Loucy (cell line): ENCODE data around the gene PHPT1.

Experiments
- H2AFZ ChIP-seq: fragments of 200-600 bp; sonication (generic); 2 replicates; pipeline ENCODE4 v1.6.0; 2016; ENCODE audit warnings: antibody characterized with exemption, mild to moderate bottlenecking, low read length, moderate library complexity
- H3F3A ChIP-seq: fragments of 200-600 bp; 2 replicates; pipeline ENCODE4 v1.6.0; 2016; ENCODE audit warnings: antibody characterized with exemption, low read depth, mild to moderate bottlenecking
- H3K27me3 ChIP-seq: fragments of 200-600 bp; sonication (generic); 2 replicates; pipeline ENCODE4 v1.6.1; 2014; ENCODE audit warnings: low read length, mild to moderate bottlenecking; ENCODE audit not compliant: insufficient read depth, poor library complexity, severe bottlenecking
- H3K36me3 ChIP-seq: fragments of 200-600 bp; sonication (generic); 2 replicates; pipeline ENCODE4 v1.6.1; 2016; ENCODE audit warnings: low read length; ENCODE audit not compliant: insufficient read depth
- H3K4me1 ChIP-seq: fragments of 200-600 bp; sonication (generic); 2 replicates; pipeline ENCODE4 v1.5.1; 2014; ENCODE audit warnings: low read length, mild to moderate bottlenecking; ENCODE audit not compliant: insufficient read depth, poor library complexity, severe bottlenecking
- H3K4me2 ChIP-seq: fragments of 200-600 bp; sonication (generic); 2 replicates; pipeline ENCODE4 v1.6.0; 2014; ENCODE audit warnings: antibody characterized with exemption, low read length, low read depth, mild to moderate bottlenecking; ENCODE audit not compliant: poor library complexity, severe bottlenecking
- H3K4me3 ChIP-seq: fragments of 200-600 bp; sonication (generic); 2 replicates; pipeline ENCODE4 v1.5.1; 2014; ENCODE audit warnings: low read length, mild to moderate bottlenecking, mixed read lengths; ENCODE audit not compliant: poor library complexity, severe bottlenecking
- H3K79me2 ChIP-seq: fragments of 200-600 bp; sonication (generic); 2 replicates; pipeline ENCODE4 v1.6.1; 2014; ENCODE audit warnings: low read length; ENCODE audit not compliant: insufficient read depth
- H3K9ac ChIP-seq: fragments of 200-600 bp; sonication (generic); 2 replicates; pipeline ENCODE4 v1.6.0; 2014; ENCODE audit warnings: mild to moderate bottlenecking, low read depth, low read length, moderate library complexity; ENCODE audit not compliant: poor library complexity, severe bottlenecking
- H3K9me2 ChIP-seq: fragments of 200-600 bp; sonication (generic); replicated peaks from 2 replicates; pipeline ENCODE4 v1.6.1; 2016; ENCODE audit warnings: low read depth, low read length, mixed read lengths
- H3K9me3 ChIP-seq: fragments of 200-600 bp; sonication (generic); 2 replicates; pipeline ENCODE4 v1.6.1; 2014; ENCODE audit warnings: mild to moderate bottlenecking, antibody characterized with exemption, low read length, low read depth; ENCODE audit not compliant: insufficient read depth
- H4K20me1 ChIP-seq: fragments of 200-600 bp; sonication (generic); 2 replicates; pipeline ENCODE4 v1.6.0; 2014; ENCODE audit warnings: antibody characterized with exemption, low read length, mild to moderate bottlenecking; ENCODE audit not compliant: insufficient read depth, poor library complexity, severe bottlenecking
- CTCF ChIP-seq: fragments of 200-600 bp; sonication (generic); conservative IDR thresholded peaks from 2 replicates; pipeline ENCODE4 v1.5.1; 2014; ENCODE audit warnings: mild to moderate bottlenecking, antibody characterized with exemption, low read length
- EZH2phosphoT487 ChIP-seq: fragments of 200-600 bp; IDR thresholded peaks from 2 replicates; pipeline ENCODE4 v1.6.1; 2018; ENCODE audit warnings: antibody characterized with exemption, mild to moderate bottlenecking, moderate library complexity, borderline replicate concordance

The PHPT1 gene

GRCh38 chr9:136825295-136826187 lies 23.7 kb upstream of the PHPT1 start:
- H3K9me2 ChIP-seq = no peaks in the 10 kb centered on the region
- no peaks in the 10 kb centered on the region for H3K9me3 ChIP-seq
- H2AFZ ChIP-seq = no peak overlapping the region
- no peaks in the 10 kb centered on the region for H3F3A ChIP-seq
- H3K4me1 ChIP-seq = no peaks in the 10 kb centered on the region
- H3K4me3 ChIP-seq = no peak overlapping the region
- H3K36me3 ChIP-seq = peaks cover 33% of the 10 kb centered on the region; the same call in 1 of the 2 replicates
- H3K27me3 ChIP-seq = no peaks in the 10 kb centered on the region
- no peaks in the 10 kb centered on the region for H4K20me1 ChIP-seq
- no peak for TF ChIP-seq EZH2phosphoT487
- TF ChIP-seq CTCF = no peak
- no peak overlapping the region for H3K4me2 ChIP-seq
- no peaks in the 10 kb centered on the region for H3K79me2 ChIP-seq
- H3K9ac ChIP-seq = no peak overlapping the region

GRCh38 chr9:136826188-136826541 lies 23.0 kb upstream of the PHPT1 start:
- Histone ChIP-seq H3K9me2 (no peaks in the 10 kb centered on the region), H4K20me1 (no peaks in the 10 kb centered on the region), H3K36me3 (peaks cover 34% of the 10 kb centered on the region; the same call in 1 of the 2 replicates), H3K4me2 (no peak overlapping the region), H3F3A (no peaks in the 10 kb centered on the region), H3K9me3 (no peaks in the 10 kb centered on the region), H3K4me3 (no peak overlapping the region), H2AFZ (no peak overlapping the region), H3K27me3 (no peaks in the 10 kb centered on the region), H3K4me1 (no peaks in the 10 kb centered on the region), H3K9ac (no peak overlapping the region), H3K79me2 (no peaks in the 10 kb centered on the region)
- TF ChIP-seq CTCF (no peak), EZH2phosphoT487 (no peak)

- Histone ChIP-seq H2AFZ (no peak overlapping the region), H3K4me2 (no peak overlapping the region), H3K4me3 (no peak overlapping the region), H3K9ac (no peak overlapping the region), H3K27me3 (no peaks in the 10 kb centered on the region), H3K36me3 (peaks cover 34% of the 10 kb centered on the region; the same call in 1 of the 2 replicates), H3K4me1 (no peaks in the 10 kb centered on the region), H3K9me2 (no peaks in the 10 kb centered on the region), H3K79me2 (no peaks in the 10 kb centered on the region), H3F3A (no peaks in the 10 kb centered on the region), H4K20me1 (no peaks in the 10 kb centered on the region), H3K9me3 (no peaks in the 10 kb centered on the region)
- no peak for TF ChIP-seq CTCF
- TF ChIP-seq EZH2phosphoT487 = no peak
These were observed 22.3 kb upstream of the PHPT1 start for GRCh38 chr9:136826703-136827582.
